HepG2 (cell line): ENCODE results near the gene KLHL33. TPM values are rescaled to one million over a fixed set of nuclear protein-coding genes. Genes with fewer than 3 reads are reported as not detected.

Experiments
- ATF3 ChIP-seq: sonication (generic); formaldehyde crosslinking; IDR thresholded peaks from 2 replicates; pipeline ENCODE4 v1.4.0; 2020; ENCODE audit warnings: missing genetic modification reagents
- FOXA3 ChIP-seq: IDR thresholded peaks from 2 replicates; pipeline ENCODE4 v1.6.1; 2016; ENCODE audit warnings: missing genetic modification reagents, missing compliant biosample characterization
- MXD3 ChIP-seq: IDR thresholded peaks from 2 replicates; pipeline ENCODE4 v1.6.1; 2016; ENCODE audit warnings: mild to moderate bottlenecking, missing biosample characterization, missing genetic modification reagents
- NR2F6 ChIP-seq, 2 experiments: IDR thresholded peaks; 2 replicates each; pipeline ENCODE4 v1.6.1; 2016; ENCODE audit warnings: antibody characterized with exemption in 1 of 2, mild to moderate bottlenecking in 1 of 2
- PATZ1 ChIP-seq: sonication (generic); formaldehyde crosslinking; IDR thresholded peaks from 2 replicates; pipeline ENCODE4 v1.4.0; 2020; ENCODE audit warnings: missing genetic modification reagents
- PCBP2 ChIP-seq: fragments of 200-400 bp; formaldehyde crosslinking; optimal IDR thresholded peaks from 2 replicates; pipeline ENCODE3; 2018; ENCODE audit warnings: low read length, low read depth; ENCODE audit not compliant: poor library complexity, severe bottlenecking
- PPARG ChIP-seq: conservative IDR thresholded peaks from 2 replicates; pipeline ENCODE4 v1.6.1; 2016; ENCODE audit warnings: missing biosample characterization, missing genetic modification reagents
- SCMH1 ChIP-seq: sonication (generic); formaldehyde crosslinking; IDR thresholded peaks from 2 replicates; pipeline ENCODE4 v1.9.0; 2021; ENCODE audit warnings: missing genetic modification reagents, mild to moderate bottlenecking, borderline replicate concordance
- SIX1 ChIP-seq: sonication (generic); formaldehyde crosslinking; IDR thresholded peaks from 2 replicates; pipeline ENCODE4 v1.4.0; 2020; ENCODE audit warnings: missing genetic modification reagents, borderline replicate concordance
- SMC3 ChIP-seq: IDR thresholded peaks from 2 replicates; pipeline ENCODE4 v1.6.1; 2011; ENCODE audit warnings: low read length, improper control_type of control experiment
- SNAPC4 ChIP-seq: sonication (generic); formaldehyde crosslinking; IDR thresholded peaks from 2 replicates; pipeline ENCODE4 v1.4.0; 2020; ENCODE audit warnings: mild to moderate bottlenecking, missing genetic modification reagents
- SOX5 ChIP-seq: IDR thresholded peaks from 2 replicates; pipeline ENCODE4 v1.6.1; 2016; ENCODE audit warnings: borderline replicate concordance
- SRSF1 ChIP-seq: fragments of 200-400 bp; formaldehyde crosslinking; optimal IDR thresholded peaks from 2 replicates; pipeline ENCODE3; 2017; ENCODE audit warnings: mild to moderate bottlenecking, low read depth, low read length, moderate library complexity
- TOPORS ChIP-seq: sonication (generic); formaldehyde crosslinking; IDR thresholded peaks from 2 replicates; pipeline ENCODE4 v1.8.0; 2023; ENCODE audit warnings: mild to moderate bottlenecking, missing genetic modification reagents
- ZFP36L2 ChIP-seq: sonication (generic); formaldehyde crosslinking; IDR thresholded peaks from 2 replicates; pipeline ENCODE4 v1.4.0; 2020; ENCODE audit warnings: missing genetic modification reagents
- ZNF230 ChIP-seq: sonication (generic); formaldehyde crosslinking; IDR thresholded peaks from 2 replicates; pipeline ENCODE4 v1.4.0; 2020; ENCODE audit warnings: mild to moderate bottlenecking, missing genetic modification reagents
- ZNF510 ChIP-seq: sonication (generic); formaldehyde crosslinking; IDR thresholded peaks from 2 replicates; pipeline ENCODE4 v1.4.0; 2020; ENCODE audit warnings: low read depth, mild to moderate bottlenecking, missing genetic modification reagents
- ZSCAN5A ChIP-seq: sonication (generic); formaldehyde crosslinking; IDR thresholded peaks from 2 replicates; pipeline ENCODE4 v1.8.0; 2022; ENCODE audit warnings: mild to moderate bottlenecking, missing genetic modification reagents, borderline replicate concordance
- polyA plus RNA-seq, 8 experiments: library from polyadenylated mRNA; depleted of rRNA in 3 of 8; stranded (reverse) in 7 of 8; unstranded in 1 of 8; fragments of >200 nt; fragmentation: Illumina TruSeq in 4 of 8; extraction: Trizol in 4 of 8; gene quantifications; 2 replicates each; pipeline versions ENCODE4 v1.2.1 to v1.2.3, GENCODE V29; 2011 to 2016; ENCODE audit warnings: low read depth in 4 of 8, missing spikeins in 1 of 8, mixed read lengths in 1 of 8; ENCODE audit not compliant: insufficient read depth in 1 of 8
- total RNA-seq, 5 experiments: library from RNA; depleted of rRNA; stranded (reverse); fragments of >200 nt; fragmentation: Illumina TruSeq; extraction: Trizol; gene quantifications; 2 replicates each; pipeline ENCODE4 v1.2.3, GENCODE V29; 2016; ENCODE audit warnings: low read depth in 1 of 5

The KLHL33 gene
- total and polyA plus RNA-seq, 2 of the 13 experiments (the other 11 are each of a cell fraction or from before 2014, with no cell fraction given) = not detected

- TF ChIP-seq MXD3 (CRISPR knock-in tag) = no peak
- TF ChIP-seq ZNF230 (CRISPR knock-in tag) = peak; percentile 63; the same call in 1 of the 2 replicates
- no peak for TF ChIP-seq SNAPC4 (CRISPR knock-in tag)
- no peak for TF ChIP-seq SRSF1
- TF ChIP-seq SMC3 = peak; percentile 53; the same call in 1 of the 2 replicates
- no peak for TF ChIP-seq TOPORS (CRISPR knock-in tag)
- no peak for TF ChIP-seq NR2F6 (IDR thresholded peaks at IDR 0.05)
- 0 out of 2 replicates have a peak, but pooled peaks have one; percentile 14 for TF ChIP-seq NR2F6 (CRISPR knock-in tag; IDR thresholded peaks at IDR 0.05)
- 0 out of 2 replicates have a peak, but pooled peaks have one; percentile 31 for TF ChIP-seq SOX5 (CRISPR knock-in tag)
- no peak for TF ChIP-seq ATF3 (CRISPR knock-in tag)
- no peak for TF ChIP-seq PCBP2
- no peak for TF ChIP-seq ZNF510 (CRISPR knock-in tag)
- no peak for TF ChIP-seq SIX1 (CRISPR knock-in tag)
- no peak for TF ChIP-seq SCMH1 (CRISPR knock-in tag)
- TF ChIP-seq FOXA3 (CRISPR knock-in tag) = 0 out of 2 replicates have a peak, but pooled peaks have one; percentile 20
- TF ChIP-seq ZFP36L2 (CRISPR knock-in tag) = no peak
- TF ChIP-seq PATZ1 (CRISPR knock-in tag) = 0 out of 2 replicates have a peak, but pooled peaks have one; percentile 13
- TF ChIP-seq PPARG (CRISPR knock-in tag) = no peak
- 0 out of 2 replicates have a peak, but pooled peaks have one; percentile 26 for TF ChIP-seq ZSCAN5A (CRISPR knock-in tag)
Measured at GRCh38 chr14:20415782-20416206, 20.2 kb downstream of the KLHL33 start (continued).
